BLaER1 (cell line): ENCODE results near the gene TWSG1.
A peak's percentile ranks its signal among the peaks of the same experiment; 100 is the strongest.
"Not testable (repeated sequence)": the region's sequence is repeated elsewhere in the genome, so short reads cannot be mapped to it uniquely, and the experiment has no call there.

Experiments
- H3K27ac ChIP-seq: shearing (Covaris generic); formaldehyde crosslinking; 2 replicates; pipeline ENCODE4 v1.8.1; 2022
- H3K27me3 ChIP-seq: shearing (Covaris generic); formaldehyde crosslinking; 2 replicates; pipeline ENCODE4 v1.8.1; 2022
- H3K36me3 ChIP-seq: shearing (Covaris generic); formaldehyde crosslinking; 2 replicates; pipeline ENCODE4 v1.8.1; 2022
- H3K4me1 ChIP-seq: shearing (Covaris generic); formaldehyde crosslinking; 2 replicates; pipeline ENCODE4 v1.8.1; 2022
- H3K4me2 ChIP-seq: shearing (Covaris generic); formaldehyde crosslinking; 2 replicates; pipeline ENCODE4 v1.8.1; 2022
- H3K4me3 ChIP-seq: shearing (Covaris generic); formaldehyde crosslinking; 2 replicates; pipeline ENCODE4 v1.8.1; 2022
- H3K9ac ChIP-seq: shearing (Covaris generic); formaldehyde crosslinking; 2 replicates; pipeline ENCODE4 v1.8.1; 2022
- H3K9me3 ChIP-seq: shearing (Covaris generic); formaldehyde crosslinking; 2 replicates; pipeline ENCODE4 v1.8.1; 2022
- H4K20me1 ChIP-seq: shearing (Covaris generic); formaldehyde crosslinking; 2 replicates; pipeline ENCODE4 v1.8.1; 2022
- Cebpa-rat ChIP-seq: shearing (Covaris generic); IDR thresholded peaks from 2 replicates; pipeline ENCODE4 v1.8.1; 2022

Gene TWSG1

GRCh38 chr18:9354256-9354655, 19.7 kb downstream of the TWSG1 start:
- no peak for TF ChIP-seq Cebpa-rat
- Histone ChIP-seq H4K20me1 (no peaks in the 10 kb centered on the region), H3K36me3 (no peaks in the 10 kb centered on the region), H3K4me2 (peak overlapping the region; percentile 42), H3K9me3 (no peaks in the 10 kb centered on the region), H3K4me3 (no peak overlapping the region), H3K27me3 (no peaks in the 10 kb centered on the region), H3K27ac (no peak overlapping the region), H3K9ac (no peak overlapping the region), H3K4me1 (peaks cover 5% of the 10 kb centered on the region)

DNA sequence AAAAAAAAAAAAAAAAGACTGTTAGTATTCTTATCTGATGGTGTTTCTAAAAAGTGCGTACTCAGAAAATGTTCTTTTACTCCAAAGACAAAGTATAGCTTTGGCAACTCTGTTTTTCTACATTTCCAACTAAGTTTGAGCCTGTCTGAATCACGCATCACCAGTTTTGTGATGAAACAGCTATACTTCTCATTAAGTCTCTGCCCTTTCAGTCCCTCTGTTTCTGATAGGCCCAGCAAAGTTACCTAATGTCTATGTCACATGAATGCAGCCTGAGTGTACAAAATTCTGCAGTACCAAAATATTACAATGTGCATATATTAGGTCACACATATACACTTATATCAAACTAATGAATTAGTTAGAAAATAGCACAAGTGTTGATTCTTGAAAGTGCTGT, 22.4 kb downstream of the TWSG1 start:
- Histone ChIP-seq H3K36me3 (peaks cover 9% of the 10 kb centered on the region), H4K20me1 (no peaks in the 10 kb centered on the region), H3K4me3 (no peak overlapping the region), H3K9me3 (no peaks in the 10 kb centered on the region), H3K4me1 (peaks cover 5% of the 10 kb centered on the region), H3K9ac (no peak overlapping the region), H3K27ac (no peak overlapping the region), H3K27me3 (no peaks in the 10 kb centered on the region), H3K4me2 (no peak overlapping the region)
- no peak for TF ChIP-seq Cebpa-rat

DNA sequence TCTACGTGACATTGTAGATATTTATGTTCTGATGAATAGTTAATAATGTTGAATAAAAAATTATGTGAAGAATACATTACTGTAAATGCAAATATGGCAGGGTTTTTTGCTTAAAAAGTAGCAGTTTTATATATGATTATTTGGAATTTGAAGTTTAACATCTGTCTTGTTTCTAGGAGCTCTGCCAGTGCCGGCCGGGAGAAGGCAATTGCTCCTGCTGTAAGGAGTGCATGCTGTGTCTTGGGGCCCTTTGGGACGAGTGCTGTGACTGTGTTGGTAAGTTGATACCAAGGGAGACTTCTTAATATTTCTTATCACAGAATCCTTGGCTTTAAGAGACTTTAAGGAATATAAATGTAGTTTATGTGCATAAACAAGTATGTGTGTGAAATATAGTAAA, 25.2 kb downstream of the TWSG1 start:
- Histone ChIP-seq H3K27ac (no peak overlapping the region), H3K9ac (no peak overlapping the region), H3K4me3 (no peak overlapping the region), H3K9me3 (no peaks in the 10 kb centered on the region), H3K4me2 (no peak overlapping the region), H4K20me1 (no peaks in the 10 kb centered on the region), H3K27me3 (no peaks in the 10 kb centered on the region), H3K4me1 (no peaks in the 10 kb centered on the region), H3K36me3 (peaks cover 22% of the 10 kb centered on the region)
- TF ChIP-seq Cebpa-rat, result no peak

GRCh38 chr18:9361191-9361590, 26.6 kb downstream of the TWSG1 start:
- no peaks in the 10 kb centered on the region for H3K9me3 ChIP-seq
- H3K27me3 ChIP-seq, result no peaks in the 10 kb centered on the region
- H3K4me3 ChIP-seq, result no peak overlapping the region
- H3K4me2 ChIP-seq, result no peak overlapping the region
- H3K4me1 ChIP-seq, result no peaks in the 10 kb centered on the region
- H3K9ac ChIP-seq, result no peak overlapping the region
- H4K20me1 ChIP-seq, result no peaks in the 10 kb centered on the region
- no peak overlapping the region for H3K27ac ChIP-seq
- H3K36me3 ChIP-seq, result peaks cover 28% of the 10 kb centered on the region
- no peak for TF ChIP-seq Cebpa-rat

GRCh38 chr18:9362869-9363268, 28.3 kb downstream of the TWSG1 start:
- Histone ChIP-seq H3K36me3 (peaks cover 42% of the 10 kb centered on the region), H4K20me1 (no peaks in the 10 kb centered on the region), H3K27me3 (no peaks in the 10 kb centered on the region), H3K4me3 (no peak overlapping the region), H3K4me2 (no peak overlapping the region), H3K27ac (no peak overlapping the region), H3K9ac (no peak overlapping the region), H3K9me3 (peaks cover 10% of the 10 kb centered on the region), H3K4me1 (no peaks in the 10 kb centered on the region)
- no peak for TF ChIP-seq Cebpa-rat

DNA sequence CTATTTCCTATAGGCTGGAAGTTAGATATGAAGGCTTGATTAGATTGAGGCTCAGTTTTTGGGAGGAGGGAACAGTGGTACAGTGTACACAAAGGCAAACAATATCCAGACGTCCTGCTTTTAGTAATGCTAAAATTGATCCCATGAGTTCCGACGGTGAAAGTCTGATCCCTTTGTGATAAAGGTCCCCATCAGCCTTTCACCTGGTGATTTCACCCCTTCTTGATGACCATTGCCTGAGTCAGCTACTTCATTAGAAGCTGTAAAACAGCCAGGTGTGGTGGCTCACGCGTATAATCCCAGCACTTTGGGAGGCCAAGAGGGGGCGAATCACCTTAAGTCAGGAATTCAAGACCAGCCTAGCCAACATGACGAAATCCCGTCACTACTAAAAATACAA, 29.7 kb downstream of the TWSG1 start:
- Histone ChIP-seq H3K4me2 (no peak overlapping the region), H4K20me1 (no peaks in the 10 kb centered on the region), H3K4me3 (no peak overlapping the region), H3K36me3 (peaks cover 54% of the 10 kb centered on the region), H3K4me1 (no peaks in the 10 kb centered on the region), H3K9ac (no peak overlapping the region), H3K27me3 (no peaks in the 10 kb centered on the region), H3K9me3 (peaks cover 19% of the 10 kb centered on the region), H3K27ac (no peak overlapping the region)
- no peak for TF ChIP-seq Cebpa-rat

- Histone ChIP-seq H3K27me3 (no peaks in the 10 kb centered on the region), H3K27ac (no peak overlapping the region), H4K20me1 (no peaks in the 10 kb centered on the region), H3K4me3 (no peak overlapping the region), H3K4me1 (no peaks in the 10 kb centered on the region), H3K36me3 (peaks cover 65% of the 10 kb centered on the region), H3K4me2 (no peak overlapping the region), H3K9ac (no peak overlapping the region), H3K9me3 (peaks cover 19% of the 10 kb centered on the region)
- no peak for TF ChIP-seq Cebpa-rat
Observed at GRCh38 chr18:9365406-9365805, 30.8 kb downstream of the TWSG1 start.

GRCh38 chr18:9366126-9366714, 31.6 kb downstream of the TWSG1 start:
- no peak overlapping the region for H3K4me2 ChIP-seq
- no peaks in the 10 kb centered on the region for H3K27me3 ChIP-seq
- no peak overlapping the region for H3K27ac ChIP-seq
- no peak for TF ChIP-seq Cebpa-rat
- no peaks in the 10 kb centered on the region for H3K4me1 ChIP-seq
- no peak overlapping the region for H3K9ac ChIP-seq
- peaks cover 64% of the 10 kb centered on the region for H3K36me3 ChIP-seq
- H3K4me3 ChIP-seq, result no peak overlapping the region
- H4K20me1 ChIP-seq, result no peaks in the 10 kb centered on the region
- peaks cover 19% of the 10 kb centered on the region for H3K9me3 ChIP-seq

GRCh38 chr18:9373254-9373653, 38.7 kb downstream of the TWSG1 start:
- peaks cover 39% of the 10 kb centered on the region for H3K36me3 ChIP-seq
- H3K9me3 ChIP-seq, H4K20me1 ChIP-seq, H3K9ac ChIP-seq, H3K4me3 ChIP-seq, H3K4me2 ChIP-seq, H3K27ac ChIP-seq, H3K4me1 ChIP-seq, H3K27me3 ChIP-seq: not testable (repeated sequence)

GRCh38 chr18:9379118-9379517, 44.5 kb downstream of the TWSG1 start:
- Histone ChIP-seq H3K9me3 (peaks cover 12% of the 10 kb centered on the region), H3K4me2 (no peak overlapping the region), H4K20me1 (no peaks in the 10 kb centered on the region), H3K4me3 (no peak overlapping the region), H3K27me3 (no peaks in the 10 kb centered on the region), H3K27ac (no peak overlapping the region), H3K9ac (no peak overlapping the region), H3K4me1 (no peaks in the 10 kb centered on the region), H3K36me3 (peaks cover 29% of the 10 kb centered on the region)
- no peak for TF ChIP-seq Cebpa-rat

- Histone ChIP-seq H3K27ac (no peak overlapping the region), H3K4me2 (no peak overlapping the region), H3K9me3 (peaks cover 12% of the 10 kb centered on the region), H3K36me3 (peaks cover 26% of the 10 kb centered on the region), H3K4me1 (no peaks in the 10 kb centered on the region), H3K4me3 (no peak overlapping the region), H3K9ac (no peak overlapping the region), H4K20me1 (no peaks in the 10 kb centered on the region), H3K27me3 (no peaks in the 10 kb centered on the region)
- TF ChIP-seq Cebpa-rat, result no peak
Observed at GRCh38 chr18:9380101-9380500, 45.5 kb downstream of the TWSG1 start.
